HCT116 (cell line): ENCODE data around the gene FOXD1. TPM values are rescaled to one million over a fixed set of nuclear protein-coding genes. Genes with fewer than 3 reads are reported as not detected.

Experiments
- ATAC-seq: fragments of 200-7000 bp; cut with Tn5 transposase; 2 replicates; pipeline ENCODE4 v1.9.1; 2020; ENCODE audit warnings: mild to moderate bottlenecking, moderate library complexity
- BruUV-seq: library from RNA; stranded (reverse); fragments of 400-500 nt; replicated peaks from 2 replicates; lab custom pipeline; 2021; lab: Mats Ljungman, UMichigan
- CTCF ChIA-PET: fragments of 300-600 bp; sonication (Branson Sonifier 250); formaldehyde crosslinking; loops from one replicate; lab custom pipeline; 2021; ENCODE audit warnings: antibody characterized with exemption; lab: Charles Lee
- POLR2A ChIA-PET: fragments of 300-600, 350-600 bp; sonication (Branson Sonifier 250); formaldehyde crosslinking; loops from one replicate; lab custom pipeline; 2021; ENCODE audit warnings: antibody characterized with exemption; lab: Charles Lee
- RAD21 ChIA-PET, 2 experiments: fragments of 300-600 bp; sonication (Branson Sonifier 250); formaldehyde crosslinking; loops; one replicate each; lab custom pipeline; 2023; ENCODE audit warnings: low total read pairs in 2 of 2; ENCODE audit not compliant: uncharacterized antibody in 2 of 2, unreplicated experiment in 2 of 2, low non-redundant PET in 1 of 2; lab: Charles Lee
- DNase-seq: peaks from one replicate; pipeline ENCODE4 v3.0.0-alpha.2; 2010; ENCODE audit warnings: low read depth, low spot score
- H2AFZ ChIP-seq: fragments of 200-600 bp; shearing (Covaris generic), sonication (generic); 2 replicates; pipeline ENCODE4 v1.6.1; 2017; ENCODE audit warnings: low read depth, mixed run types, mixed read lengths, antibody characterized with exemption, low read length; ENCODE audit not compliant: poor library complexity, severe bottlenecking
- H3K27ac ChIP-seq: 2 replicates; pipeline ENCODE4 v1.5.1; 2012; ENCODE audit warnings: low read depth, low read length
- H3K27me3 ChIP-seq: fragments of 200-600 bp; sonication (generic); 2 replicates; pipeline ENCODE4 v1.6.1; 2016; ENCODE audit warnings: mixed run types, low read length, mixed read lengths; ENCODE audit not compliant: insufficient read depth
- H3K36me3 ChIP-seq, 2 experiments: fragments of 200-500 bp in 1 of 2; fragments of 200-600 bp in 1 of 2; sonication (Bioruptor generic) in 1 of 2; sonication (generic) in 1 of 2; 2 replicates each; pipeline versions ENCODE4 v1.5.1 to v1.6.1; 2014 to 2016; ENCODE audit warnings: low read length in 2 of 2, inconsistent platforms in 1 of 2, mixed read lengths in 1 of 2, mixed run types in 1 of 2; ENCODE audit not compliant: insufficient read depth in 2 of 2, control insufficient read depth in 1 of 2
- H3K4me1 ChIP-seq, 2 experiments: fragments of 200-600 bp in 1 of 2; sonication (generic) in 1 of 2; 2 replicates each; pipeline versions ENCODE4 v1.5.1 to v1.6.1; 2012 to 2017; ENCODE audit warnings: low read length in 2 of 2, inconsistent platforms in 1 of 2, mild to moderate bottlenecking in 1 of 2, mixed read lengths in 1 of 2, mixed run types in 1 of 2, moderate library complexity in 1 of 2; ENCODE audit not compliant: insufficient read depth in 2 of 2, control insufficient read depth in 1 of 2
- H3K4me2 ChIP-seq: fragments of 200-600 bp; sonication (generic); 2 replicates; pipeline ENCODE4 v1.6.1; 2017; ENCODE audit warnings: mixed run types, low read length, mixed read lengths
- H3K4me3 ChIP-seq, 2 experiments: fragments of 200-600 bp in 1 of 2; sonication (generic) in 1 of 2; replicated peaks in 1 of 2; 2 replicates each; pipeline ENCODE4 v1.5.1; 2011 to 2016; ENCODE audit warnings: low read length in 2 of 2, control low read depth in 1 of 2, low read depth in 1 of 2, mild to moderate bottlenecking in 1 of 2, mixed read lengths in 1 of 2, mixed run types in 1 of 2
- H3K79me2 ChIP-seq: fragments of 200-600 bp; sonication (generic); 2 replicates; pipeline ENCODE4 v1.6.1; 2017; ENCODE audit warnings: mild to moderate bottlenecking, mixed run types, low read length, moderate library complexity, mixed read lengths; ENCODE audit not compliant: insufficient read depth
- H3K9ac ChIP-seq: fragments of 200-600 bp; sonication (generic); 2 replicates; pipeline ENCODE4 v1.6.1; 2016; ENCODE audit warnings: low read length, mixed read lengths
- H3K9me2 ChIP-seq: fragments of 200-600 bp; sonication (generic), shearing (Covaris generic); 2 replicates; pipeline ENCODE4 v1.6.1; 2017; ENCODE audit warnings: mixed run types, mild to moderate bottlenecking, moderate library complexity; ENCODE audit not compliant: insufficient read depth
- H3K9me3 ChIP-seq, 2 experiments: fragments of 200-500 bp in 1 of 2; fragments of 200-600 bp in 1 of 2; sonication (Bioruptor generic) in 1 of 2; sonication (generic) in 1 of 2; 2 replicates each; pipeline ENCODE4 v1.6.1; 2014 to 2017; ENCODE audit warnings: low read length in 2 of 2, mixed read lengths in 2 of 2, inconsistent platforms in 1 of 2, low read depth in 1 of 2, mild to moderate bottlenecking in 1 of 2, mixed run types in 1 of 2, moderate library complexity in 1 of 2; ENCODE audit not compliant: control insufficient read depth in 1 of 2, insufficient read depth in 1 of 2
- H4K20me1 ChIP-seq: fragments of 200-600 bp; sonication (generic), shearing (Covaris generic); 2 replicates; pipeline ENCODE4 v1.6.1; 2017; ENCODE audit warnings: mixed run types, mild to moderate bottlenecking, moderate library complexity; ENCODE audit not compliant: insufficient read depth
- EGR1 ChIP-seq: IDR thresholded peaks from 2 replicates; pipeline ENCODE4 v1.6.1; 2012; ENCODE audit warnings: low read depth
- EZH2 ChIP-seq: fragments of 200-600 bp; sonication (generic); IDR thresholded peaks from 2 replicates; pipeline ENCODE4 v1.6.1; 2017; ENCODE audit warnings: antibody characterized with exemption, mixed run types
- JUND ChIP-seq: IDR thresholded peaks from 2 replicates; pipeline ENCODE4 v1.6.1; 2012
- SRF ChIP-seq: IDR thresholded peaks from 2 replicates; pipeline ENCODE4 v1.6.1; 2012; ENCODE audit warnings: low read depth
- intact Hi-C: fragments of 100-400 bp; cut with micrococcal nuclease; formaldehyde crosslinking; loops from 2 replicates; pipeline ENCODE4 v1.10.0; 2022
- total RNA-seq: library from RNA; stranded (reverse); gene quantifications from one replicate; pipeline ENCODE4 v1.2.1, GENCODE V29; 2021; ENCODE audit not compliant: unreplicated experiment
- TF ChIP-seq, protein P1 (sequence below), 3 experiments: fragments of 200-600 bp in 1 of 3; sonication (generic) in 1 of 3; IDR thresholded peaks in 2 of 3; conservative IDR thresholded peaks in 1 of 3; 2 replicates each; pipeline ENCODE4 v1.5.1; 2012 to 2017; ENCODE audit warnings: low read depth in 2 of 3, low read length in 2 of 3, antibody characterized with exemption in 1 of 3, borderline replicate concordance in 1 of 3, control low read depth in 1 of 3, mild to moderate bottlenecking in 1 of 3, mixed read lengths in 1 of 3, mixed run types in 1 of 3, moderate library complexity in 1 of 3; ENCODE audit not compliant: insufficient read depth in 1 of 3
- TF ChIP-seq, protein P2 (sequence below): IDR thresholded peaks from 2 replicates; pipeline ENCODE4 v1.6.1; 2012; ENCODE audit warnings: low read depth

Gene FOXD1
- total RNA-seq, 1 experiment from 2014 or later, result 26.8 TPM

DNA sequence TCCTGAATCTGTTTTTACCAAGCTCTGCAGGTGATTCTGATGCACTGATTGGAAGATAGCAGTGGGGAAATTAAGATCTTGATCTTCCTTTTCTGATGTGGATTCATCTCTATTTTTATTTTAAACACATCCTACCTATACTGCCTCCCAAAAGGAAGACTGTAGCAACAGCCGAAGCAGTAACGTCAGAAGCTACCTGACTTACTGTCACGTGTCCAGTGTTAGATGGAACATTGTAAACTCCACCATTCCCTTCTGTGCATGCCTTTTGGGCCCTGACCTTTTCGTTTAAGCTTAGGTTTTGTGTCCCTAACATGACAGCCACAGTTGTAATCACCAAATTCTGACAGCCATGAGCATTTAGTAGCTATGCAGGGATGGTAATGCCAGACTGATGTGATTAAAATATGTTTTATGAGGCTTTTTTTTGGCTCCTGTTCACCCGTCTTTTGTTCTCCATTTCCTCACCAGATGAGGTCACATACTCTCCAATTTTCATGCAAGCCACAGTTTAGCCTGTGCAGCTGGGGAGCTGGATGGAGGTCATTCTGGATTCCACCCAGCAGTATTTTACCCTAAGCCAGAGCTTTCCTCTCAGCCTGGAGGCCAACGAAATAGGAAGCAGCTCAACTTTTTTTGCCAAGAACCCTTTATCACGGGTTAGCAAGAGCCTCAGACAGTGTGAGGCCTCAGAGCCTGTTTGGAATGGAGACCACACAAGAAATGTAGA is 15.6 kb upstream of the FOXD1 start:
- no peak for TF ChIP-seq SRF
- TF ChIP-seq EGR1, result no peak
- TF ChIP-seq, protein P1, sequence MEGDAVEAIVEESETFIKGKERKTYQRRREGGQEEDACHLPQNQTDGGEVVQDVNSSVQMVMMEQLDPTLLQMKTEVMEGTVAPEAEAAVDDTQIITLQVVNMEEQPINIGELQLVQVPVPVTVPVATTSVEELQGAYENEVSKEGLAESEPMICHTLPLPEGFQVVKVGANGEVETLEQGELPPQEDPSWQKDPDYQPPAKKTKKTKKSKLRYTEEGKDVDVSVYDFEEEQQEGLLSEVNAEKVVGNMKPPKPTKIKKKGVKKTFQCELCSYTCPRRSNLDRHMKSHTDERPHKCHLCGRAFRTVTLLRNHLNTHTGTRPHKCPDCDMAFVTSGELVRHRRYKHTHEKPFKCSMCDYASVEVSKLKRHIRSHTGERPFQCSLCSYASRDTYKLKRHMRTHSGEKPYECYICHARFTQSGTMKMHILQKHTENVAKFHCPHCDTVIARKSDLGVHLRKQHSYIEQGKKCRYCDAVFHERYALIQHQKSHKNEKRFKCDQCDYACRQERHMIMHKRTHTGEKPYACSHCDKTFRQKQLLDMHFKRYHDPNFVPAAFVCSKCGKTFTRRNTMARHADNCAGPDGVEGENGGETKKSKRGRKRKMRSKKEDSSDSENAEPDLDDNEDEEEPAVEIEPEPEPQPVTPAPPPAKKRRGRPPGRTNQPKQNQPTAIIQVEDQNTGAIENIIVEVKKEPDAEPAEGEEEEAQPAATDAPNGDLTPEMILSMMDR (IDR thresholded peaks at IDR 0.05 in 2 of 3, conservative IDR thresholded peaks at IDR 0.05 in 1 of 3; ENCODE audit: borderline replicate concordance in 1 of 3, insufficient read depth in 1 of 3, low read depth in 2 of 3, low read length in 2 of 3), result no peak
- TF ChIP-seq JUND, result no peak
- TF ChIP-seq, protein P2, sequence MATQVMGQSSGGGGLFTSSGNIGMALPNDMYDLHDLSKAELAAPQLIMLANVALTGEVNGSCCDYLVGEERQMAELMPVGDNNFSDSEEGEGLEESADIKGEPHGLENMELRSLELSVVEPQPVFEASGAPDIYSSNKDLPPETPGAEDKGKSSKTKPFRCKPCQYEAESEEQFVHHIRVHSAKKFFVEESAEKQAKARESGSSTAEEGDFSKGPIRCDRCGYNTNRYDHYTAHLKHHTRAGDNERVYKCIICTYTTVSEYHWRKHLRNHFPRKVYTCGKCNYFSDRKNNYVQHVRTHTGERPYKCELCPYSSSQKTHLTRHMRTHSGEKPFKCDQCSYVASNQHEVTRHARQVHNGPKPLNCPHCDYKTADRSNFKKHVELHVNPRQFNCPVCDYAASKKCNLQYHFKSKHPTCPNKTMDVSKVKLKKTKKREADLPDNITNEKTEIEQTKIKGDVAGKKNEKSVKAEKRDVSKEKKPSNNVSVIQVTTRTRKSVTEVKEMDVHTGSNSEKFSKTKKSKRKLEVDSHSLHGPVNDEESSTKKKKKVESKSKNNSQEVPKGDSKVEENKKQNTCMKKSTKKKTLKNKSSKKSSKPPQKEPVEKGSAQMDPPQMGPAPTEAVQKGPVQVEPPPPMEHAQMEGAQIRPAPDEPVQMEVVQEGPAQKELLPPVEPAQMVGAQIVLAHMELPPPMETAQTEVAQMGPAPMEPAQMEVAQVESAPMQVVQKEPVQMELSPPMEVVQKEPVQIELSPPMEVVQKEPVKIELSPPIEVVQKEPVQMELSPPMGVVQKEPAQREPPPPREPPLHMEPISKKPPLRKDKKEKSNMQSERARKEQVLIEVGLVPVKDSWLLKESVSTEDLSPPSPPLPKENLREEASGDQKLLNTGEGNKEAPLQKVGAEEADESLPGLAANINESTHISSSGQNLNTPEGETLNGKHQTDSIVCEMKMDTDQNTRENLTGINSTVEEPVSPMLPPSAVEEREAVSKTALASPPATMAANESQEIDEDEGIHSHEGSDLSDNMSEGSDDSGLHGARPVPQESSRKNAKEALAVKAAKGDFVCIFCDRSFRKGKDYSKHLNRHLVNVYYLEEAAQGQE, result no peak
- TF ChIP-seq EZH2, result no peak
- Histone ChIP-seq H4K20me1 (no peaks in the 10 kb centered on the region), H3K4me1 (no peaks in the 10 kb centered on the region), H3K9me3 (no peaks in the 10 kb centered on the region), H3K36me3 (no peaks in the 10 kb centered on the region), H3K79me2 (no peaks in the 10 kb centered on the region), H3K27ac (no peak overlapping the region), H3K4me2 (no peak overlapping the region), H3K9ac (no peak overlapping the region), H3K27me3 (no peaks in the 10 kb centered on the region), H3K4me3 (no peak overlapping the region), H3K9me2 (no peaks in the 10 kb centered on the region), H2AFZ (no peak overlapping the region)
- ChIA-PET RAD21 (no interaction called here), CTCF (interaction anchor here (1.7 kb wide), 1 partner anchor 248 kb away, joined by 3 read pairs; no protein-coding TSS in a partner anchor), POLR2A (no interaction called here)
- no TSS peak for BruUV-seq
- DNase-seq (no peak), ATAC-seq (no peak)
- intact Hi-C loops, result no loop called here
